A549 (cell line): ENCODE data around the gene KDM3A. TPM values are rescaled to one million over a fixed set of nuclear protein-coding genes. Genes with fewer than 3 reads are reported as not detected.

ENCODE experiments used
- ATAC-seq, 2 experiments: fragments of 200-7000 bp in 1 of 2; fragments of >200 bp in 1 of 2; cut with Nextera tagmentation in 1 of 2; cut with Tn5 transposase in 1 of 2; 3 replicates each; pipeline versions ENCODE4 v1.8.0 to v1.9.1; 2018 to 2020; ENCODE audit warnings: mild to moderate bottlenecking in 1 of 2, moderate library complexity in 1 of 2
- CTCF ChIA-PET: fragments of 300-600 bp; sonication (Branson Sonifier 250); formaldehyde crosslinking; extraction: SDS; loops from one replicate; lab custom pipeline; 2021; ENCODE audit warnings: antibody characterized with exemption, inconsistent platforms; lab: Yijun Ruan, JAX
- POLR2A ChIA-PET: fragments of 350-600 bp; formaldehyde crosslinking; extraction: SDS; loops from one replicate; lab custom pipeline; 2021; ENCODE audit warnings: antibody characterized with exemption, inconsistent platforms; lab: Yijun Ruan, JAX
- DNase-seq, 2 experiments: peaks; one replicate each; pipeline versions ENCODE4 v3.0.0 to v3.0.0-alpha.2; 2011 to 2016; ENCODE audit warnings: low read depth in 1 of 2, low spot score in 1 of 2
- FAIRE-seq: peaks from 2 replicates; lab custom pipeline; 2011; peaks lifted over from hg19 to GRCh38; lab: Jason Lieb, UNC
- H3K27ac ChIP-seq, 2 experiments: fragments of >200 bp; sonication (Bioruptor Twin); formaldehyde crosslinking; 3 replicates each; pipeline ENCODE4 v1.5.1; 2016 to 2017
- H3K4me1 ChIP-seq: fragments of >200 bp; sonication (Bioruptor Twin); formaldehyde crosslinking; 3 replicates; pipeline ENCODE4 v1.6.1; 2016
- H3K4me2 ChIP-seq: fragments of >200 bp; sonication (Bioruptor Twin); formaldehyde crosslinking; 3 replicates; pipeline ENCODE4 v1.6.1; 2016
- H3K4me3 ChIP-seq: fragments of >200 bp; sonication (Bioruptor Twin); formaldehyde crosslinking; 3 replicates; pipeline ENCODE4 v1.5.1; 2016
- H3K9me3 ChIP-seq: fragments of >200 bp; sonication (Bioruptor Twin); formaldehyde crosslinking; 3 replicates; pipeline ENCODE4 v1.6.1; 2016
- CBX2 ChIP-seq: fragments of 200-600 bp; sonication (generic); IDR thresholded peaks from 2 replicates; pipeline ENCODE4 v1.6.1; 2016; ENCODE audit warnings: low read depth, mild to moderate bottlenecking, borderline replicate concordance
- CTCF ChIP-seq: fragments of >200 bp; sonication (Bioruptor Twin); formaldehyde crosslinking; IDR thresholded peaks from 3 replicates; pipeline ENCODE4 v1.5.1; 2016
- E2F6 ChIP-seq: IDR thresholded peaks from 2 replicates; pipeline ENCODE4 v1.6.1; 2012; ENCODE audit warnings: low read depth, borderline replicate concordance
- EP300 ChIP-seq, 2 experiments: fragments of >200 bp; sonication (Bioruptor Twin); formaldehyde crosslinking; IDR thresholded peaks; 2 replicates in 1 of 2; 3 replicates in 1 of 2; pipeline ENCODE4 v1.6.1; 2016 to 2017
- HES2 ChIP-seq: fragments of >200 bp; sonication (Bioruptor Twin); formaldehyde crosslinking; IDR thresholded peaks from 2 replicates; pipeline ENCODE4 v1.6.1; 2016
- JUN ChIP-seq, 2 experiments: fragments of >200 bp; sonication (Bioruptor Twin); formaldehyde crosslinking; IDR thresholded peaks; 2 replicates in 1 of 2; 3 replicates in 1 of 2; pipeline ENCODE4 v1.6.1; 2016 to 2017
- JUNB ChIP-seq: fragments of >200 bp; sonication (Bioruptor Twin); formaldehyde crosslinking; IDR thresholded peaks from 2 replicates; pipeline ENCODE4 v1.6.1; 2016
- KDM1A ChIP-seq: fragments of 200-600 bp; sonication (generic); IDR thresholded peaks from 2 replicates; pipeline ENCODE4 v1.6.1; 2016; ENCODE audit warnings: low read depth, mild to moderate bottlenecking
- TP53 ChIP-seq: fragments of 250-450 bp; sonication (Bioruptor Pico); IDR thresholded peaks from 2 replicates; pipeline ENCODE4 v1.5.0; 2021; ENCODE audit warnings: mild to moderate bottlenecking, moderate library complexity
- ZFP36 ChIP-seq: fragments of 450-650 bp; IDR thresholded peaks from 2 replicates; pipeline ENCODE4 v1.6.1; 2014; ENCODE audit warnings: borderline replicate concordance; ENCODE audit not compliant: partially characterized antibody
- ZNF302 ChIP-seq: fragments of 250-450 bp; sonication (Bioruptor Pico); IDR thresholded peaks from 2 replicates; pipeline ENCODE4 v1.9.0; 2021; ENCODE audit warnings: inconsistent platforms, mild to moderate bottlenecking, moderate library complexity
- WGBS: methylation state at CpG from one replicate; pipeline ENCODE4 v1.1.6; 2017; ENCODE audit errors: missing lambda C conversion rate; 5-methylcytosine and 5-hydroxymethylcytosine counted together
- polyA plus RNA-seq, 4 experiments: library from polyadenylated mRNA; depleted of rRNA in 3 of 4; stranded (reverse); fragments of >200 nt; fragmentation: RNase III in 1 of 4; extraction: RNeasy Plus Mini Kit Qiagen cat#74134 plus additional on column Dnase treatment in 1 of 4; gene quantifications; 2 replicates in 3 of 4; 3 replicates in 1 of 4; pipeline ENCODE4 v1.2.3, GENCODE V29; 2011 to 2017
- small RNA-seq, 6 experiments: library from RNA; depleted of rRNA; stranded (forward); fragments of <200 nt; gene quantifications; one replicate each; pipeline ENCODE3, GENCODE V24; 2012

KDM3A gene
- polyA plus RNA-seq, 2 of the 4 experiments (the other 2 are of a cell fraction): 21.2 to 57.0 TPM

- DNase-seq (no peak), FAIRE-seq (no peak), ATAC-seq (no peak)
- peaks cover 7% of the 10 kb centered on the region; the same call in 1 of the 3 replicates for H3K9me3 ChIP-seq
- no peak overlapping the region for H3K27ac ChIP-seq
- ChIA-PET POLR2A (no interaction called here), CTCF (interaction anchor here (0.7 to 1.4 kb wide), 3 partner anchors 10 to 320 kb away, joined by 3 to 4 read pairs (median 3); no protein-coding TSS in a partner anchor)
- TF ChIP-seq HES2: no peak
- no peak for TF ChIP-seq E2F6
- no peak for TF ChIP-seq JUNB
- TF ChIP-seq TP53 (CRISPR knock-in tag): no peak
- no peak for TF ChIP-seq JUN (IDR thresholded peaks at IDR 0.05)
- TF ChIP-seq ZFP36: no peak
- TF ChIP-seq CBX2: no peak
- no peak for TF ChIP-seq CTCF
- no peak for TF ChIP-seq ZNF302 (CRISPR knock-in tag)
- TF ChIP-seq EP300 (IDR thresholded peaks at IDR 0.05): no peak
- TF ChIP-seq KDM1A: no peak
- WGBS: 92% methylated on average over 2 of the region's 2 CpGs
- no peaks in the 10 kb centered on the region for H3K4me1 ChIP-seq
- H3K4me2 ChIP-seq: no peak overlapping the region
- no peak overlapping the region for H3K4me3 ChIP-seq
These were observed 100.2 kb downstream of the KDM3A start for GRCh38 chr2:86541334-86541733.

Small RNA genes within 50 kb of the gene (small RNA-seq; reads per million reads assigned to genes)
- 0 reads per million in 6 experiments for gene RNU6-640P

Other genes with a start within 250 kb of the KDM3A start
- gene IMMT, start 245.9 kb upstream of the KDM3A start, polyA plus RNA-seq (2011; rRNA removed): 126 and 157 TPM in 2 replicates
- gene IMMT, start 245.9 kb upstream of the KDM3A start, polyA plus RNA-seq (2017; fragmentation: RNase III; extraction: RNeasy Plus Mini Kit Qiagen cat#74134 plus additional on column Dnase treatment): 101 to 109 TPM (median 107 TPM) in 3 replicates
- gene MRPL35, start 241.9 kb upstream of the KDM3A start, polyA plus RNA-seq (2011; rRNA removed): 115 and 122 TPM in 2 replicates
- gene MRPL35, start 241.9 kb upstream of the KDM3A start, polyA plus RNA-seq (2017; fragmentation: RNase III; extraction: RNeasy Plus Mini Kit Qiagen cat#74134 plus additional on column Dnase treatment): 68.6 to 78.6 TPM (median 70.5 TPM) in 3 replicates
- 0.30 and 0.37 TPM in 2 replicates for gene REEP1, start 103.7 kb upstream of the KDM3A start, polyA plus RNA-seq (2011; rRNA removed)
- gene REEP1, start 103.7 kb upstream of the KDM3A start, polyA plus RNA-seq (2017; fragmentation: RNase III; extraction: RNeasy Plus Mini Kit Qiagen cat#74134 plus additional on column Dnase treatment): 0.36 to 0.52 TPM (median 0.45 TPM) in 3 replicates
- 175 and 246 TPM in 2 replicates for gene CHMP3, start 122.1 kb downstream of the KDM3A start, polyA plus RNA-seq (2011; rRNA removed)
- 108 to 109 TPM (median 108 TPM) in 3 replicates for gene CHMP3, start 122.1 kb downstream of the KDM3A start, polyA plus RNA-seq (2017; fragmentation: RNase III; extraction: RNeasy Plus Mini Kit Qiagen cat#74134 plus additional on column Dnase treatment)
- 30.0 and 38.3 TPM in 2 replicates for gene RNF103, start 182.5 kb downstream of the KDM3A start, polyA plus RNA-seq (2011; rRNA removed)
- gene RNF103, start 182.5 kb downstream of the KDM3A start, polyA plus RNA-seq (2017; fragmentation: RNase III; extraction: RNeasy Plus Mini Kit Qiagen cat#74134 plus additional on column Dnase treatment): 18.8 to 23.1 TPM (median 20.0 TPM) in 3 replicates